ENCODE measurements around the gene FOXG1.
A peak's percentile ranks its signal among the peaks of the same experiment; 100 is the strongest.

The FOXG1 gene

DNA sequence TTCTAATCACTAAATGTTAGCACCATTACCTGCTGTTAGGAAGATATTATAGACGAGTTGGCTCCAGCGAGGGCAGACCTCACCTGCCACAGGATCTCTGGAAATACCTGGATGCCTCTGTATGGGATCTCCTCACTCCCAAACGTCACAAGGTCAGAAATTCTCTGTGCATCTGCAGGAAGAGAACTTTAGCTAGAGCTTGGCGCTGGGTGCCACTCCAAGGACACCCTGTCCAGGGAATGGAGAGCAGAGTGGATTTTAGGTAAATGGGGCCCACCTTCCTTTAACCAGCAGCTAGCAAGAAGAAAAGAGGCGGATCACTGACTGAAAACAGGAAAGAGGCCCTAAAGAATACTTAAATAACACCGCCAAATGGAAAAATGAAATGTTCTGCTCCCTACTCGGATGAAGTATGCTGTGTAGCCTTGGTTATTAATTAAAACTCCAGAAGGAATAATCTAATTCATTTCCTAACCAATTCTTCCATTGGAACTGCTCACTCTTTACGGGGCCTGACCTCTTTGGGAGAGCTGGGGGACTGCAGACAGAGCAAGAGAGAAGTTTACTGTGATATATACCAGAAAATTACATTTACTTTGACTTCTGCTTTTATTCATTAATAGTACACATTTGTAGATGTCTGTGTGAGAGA is 4.2 kb upstream of the FOXG1 start:
- DNase-seq, result no peak

DNA sequence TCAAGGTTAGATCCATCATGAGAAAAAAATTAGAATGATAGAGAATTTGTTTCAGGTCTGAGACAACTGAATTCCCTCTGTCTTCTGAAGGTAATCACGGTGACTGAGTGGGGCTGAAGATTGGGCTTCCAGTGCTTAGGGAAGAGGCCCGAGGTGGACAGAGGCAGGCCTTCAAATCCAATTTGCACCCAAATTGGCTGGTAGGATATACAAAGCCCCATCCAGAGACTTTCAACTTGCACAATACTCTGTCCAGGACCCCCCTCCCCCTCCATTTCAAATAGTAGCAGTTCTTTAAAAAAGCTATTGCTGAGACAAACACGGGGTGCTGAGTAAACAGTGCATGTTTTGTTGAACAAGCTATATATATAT is 3.6 kb upstream of the FOXG1 start:
- DNase-seq, result no peak

DNA sequence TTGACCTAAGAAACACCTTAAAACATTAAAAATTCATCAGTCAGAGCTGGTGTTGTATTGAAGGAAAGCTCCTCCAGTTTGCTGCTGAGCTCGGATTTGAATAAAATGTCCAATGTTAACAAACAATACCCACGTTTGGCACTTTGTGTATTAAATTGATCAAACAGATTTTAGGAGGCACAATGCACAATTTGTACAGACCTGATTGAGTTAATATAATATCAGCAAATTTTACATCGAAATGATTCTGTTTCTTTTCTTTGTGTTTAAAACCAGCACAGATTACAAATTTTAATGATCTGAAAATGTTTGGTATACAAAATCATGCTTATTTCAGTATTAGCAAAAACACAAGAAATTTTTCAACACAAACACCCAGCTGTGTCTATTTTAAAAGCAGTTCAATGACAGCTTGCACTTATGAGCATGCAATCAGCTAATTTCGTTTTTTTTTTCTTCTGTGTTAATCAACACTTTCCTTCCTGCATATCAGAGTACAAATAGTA is 2.8 kb upstream of the FOXG1 start:
- no peak for DNase-seq

DNA sequence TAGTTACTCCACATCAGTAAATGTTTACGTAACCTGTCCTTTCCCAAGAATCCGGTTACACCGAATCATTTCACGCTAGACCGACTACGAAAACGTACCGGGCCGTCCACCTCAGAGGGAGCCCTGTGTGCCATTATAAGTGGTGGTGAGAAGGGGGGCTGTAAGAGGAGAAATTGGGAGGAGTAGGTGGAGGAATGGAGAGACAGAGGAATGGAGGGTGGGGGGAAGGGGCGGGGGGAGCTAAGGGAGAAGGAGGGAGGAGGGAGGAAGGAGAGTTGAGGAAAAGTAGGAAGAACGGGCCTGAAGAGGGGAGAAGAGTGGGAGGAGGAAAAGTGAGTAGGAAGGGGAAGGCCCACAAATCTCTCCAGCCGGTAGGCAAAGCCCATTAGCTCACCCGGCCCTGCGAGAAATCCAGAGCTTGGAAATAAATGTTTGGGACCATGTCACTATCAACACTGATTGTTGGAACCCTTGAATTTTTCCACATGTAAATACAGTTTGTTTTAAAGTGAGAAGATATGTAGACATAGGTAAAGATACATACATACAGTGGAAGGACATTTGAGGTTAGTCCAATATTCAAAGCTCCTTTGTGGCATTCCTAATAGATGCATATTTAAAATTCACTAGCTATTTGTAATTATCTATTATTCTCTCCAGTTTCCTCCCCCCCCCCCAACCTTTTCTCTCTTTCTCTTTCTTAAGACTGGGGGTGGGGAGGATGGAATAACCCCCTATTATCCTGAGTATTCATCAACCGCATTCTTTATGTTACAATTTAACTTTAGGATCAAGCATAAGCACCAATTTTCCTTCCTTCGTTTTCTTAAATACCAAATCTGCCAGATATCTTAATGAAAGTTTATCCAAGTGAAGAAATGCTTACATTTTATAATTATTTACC is 2.1 kb upstream of the FOXG1 start:
- no peak for DNase-seq

DNA sequence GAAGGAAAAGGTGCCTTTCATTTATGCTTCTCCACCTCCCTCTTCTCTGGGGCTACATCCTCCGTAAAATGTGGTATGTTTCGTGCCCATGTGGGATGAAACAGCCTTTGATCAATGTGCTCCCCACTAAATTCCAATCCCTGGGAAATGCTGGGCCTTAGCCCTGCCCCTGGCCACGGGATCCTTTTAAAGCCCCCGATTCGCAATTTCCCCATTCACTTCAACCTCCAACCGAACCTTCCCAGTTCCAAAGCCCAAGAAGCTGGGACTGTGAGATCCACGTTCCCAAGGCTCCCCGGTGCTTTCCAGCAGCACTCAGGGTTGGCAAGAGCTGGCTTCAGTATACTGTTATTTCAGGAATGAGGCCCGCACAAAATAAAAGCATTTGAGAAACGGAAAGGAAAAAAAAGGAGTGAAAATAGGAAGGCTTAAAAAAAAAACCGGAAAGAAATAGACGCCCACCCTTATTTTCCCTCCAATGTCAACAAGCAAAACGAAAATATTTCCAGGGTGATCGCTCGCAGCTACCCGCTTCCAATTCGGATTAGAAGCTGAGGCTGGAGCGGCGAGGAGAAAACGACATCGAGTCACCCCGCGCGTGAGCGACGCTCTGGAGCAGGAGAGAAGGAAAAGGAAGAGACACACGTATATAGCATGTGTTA is 1.3 kb upstream of the FOXG1 start:
- DNase-seq, result no peak

DNA sequence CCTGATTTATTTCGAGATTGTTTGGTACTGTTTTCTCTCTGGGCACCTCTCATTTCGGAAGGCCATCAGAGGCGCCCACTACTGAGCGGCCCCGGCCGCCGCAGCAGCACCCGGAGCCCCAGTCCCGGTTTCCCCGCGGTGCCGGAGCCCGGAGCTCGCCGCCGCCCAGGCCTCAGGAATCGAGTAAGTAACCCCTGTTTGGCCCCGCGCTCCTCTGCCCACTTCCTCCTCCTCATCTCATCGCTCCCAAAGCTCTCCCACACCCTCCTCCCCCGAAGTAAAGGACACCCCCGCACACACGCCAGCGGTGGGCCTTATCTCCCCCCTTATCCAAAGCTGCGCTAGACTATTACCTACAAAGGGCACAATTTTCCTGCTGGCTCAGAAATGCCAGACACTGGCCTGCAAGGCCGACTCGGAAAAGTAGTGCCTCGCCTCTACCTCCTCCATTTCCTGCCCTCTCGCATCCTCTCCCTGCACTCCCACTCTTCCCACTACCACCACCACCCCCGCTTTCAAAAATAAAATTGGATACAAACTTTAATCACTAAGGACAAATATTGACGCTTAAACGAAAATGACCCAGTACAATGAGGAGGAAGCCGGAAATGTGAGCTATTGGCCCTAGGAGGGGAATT is 637 bp upstream of the FOXG1 start:
- DNase-seq, result no peak

- DNase-seq, result no peak
These were observed 654 bp downstream of the FOXG1 start for GRCh38 chr14:28767030-28767852.

DNA sequence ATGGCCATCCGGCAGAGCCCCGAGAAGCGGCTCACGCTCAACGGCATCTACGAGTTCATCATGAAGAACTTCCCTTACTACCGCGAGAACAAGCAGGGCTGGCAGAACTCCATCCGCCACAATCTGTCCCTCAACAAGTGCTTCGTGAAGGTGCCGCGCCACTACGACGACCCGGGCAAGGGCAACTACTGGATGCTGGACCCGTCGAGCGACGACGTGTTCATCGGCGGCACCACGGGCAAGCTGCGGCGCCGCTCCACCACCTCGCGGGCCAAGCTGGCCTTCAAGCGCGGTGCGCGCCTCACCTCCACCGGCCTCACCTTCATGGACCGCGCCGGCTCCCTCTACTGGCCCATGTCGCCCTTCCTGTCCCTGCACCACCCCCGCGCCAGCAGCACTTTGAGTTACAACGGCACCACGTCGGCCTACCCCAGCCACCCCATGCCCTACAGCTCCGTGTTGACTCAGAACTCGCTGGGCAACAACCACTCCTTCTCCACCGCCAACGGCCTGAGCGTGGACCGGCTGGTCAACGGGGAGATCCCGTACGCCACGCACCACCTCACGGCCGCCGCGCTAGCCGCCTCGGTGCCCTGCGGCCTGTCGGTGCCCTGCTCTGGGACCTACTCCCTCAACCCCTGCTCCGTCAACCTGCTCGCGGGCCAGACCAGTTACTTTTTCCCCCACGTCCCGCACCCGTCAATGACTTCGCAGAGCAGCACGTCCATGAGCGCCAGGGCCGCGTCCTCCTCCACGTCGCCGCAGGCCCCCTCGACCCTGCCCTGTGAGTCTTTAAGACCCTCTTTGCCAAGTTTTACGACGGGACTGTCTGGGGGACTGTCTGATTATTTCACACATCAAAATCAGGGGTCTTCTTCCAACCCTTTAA is 1.5 kb downstream of the FOXG1 start:
- no peak for DNase-seq

DNA sequence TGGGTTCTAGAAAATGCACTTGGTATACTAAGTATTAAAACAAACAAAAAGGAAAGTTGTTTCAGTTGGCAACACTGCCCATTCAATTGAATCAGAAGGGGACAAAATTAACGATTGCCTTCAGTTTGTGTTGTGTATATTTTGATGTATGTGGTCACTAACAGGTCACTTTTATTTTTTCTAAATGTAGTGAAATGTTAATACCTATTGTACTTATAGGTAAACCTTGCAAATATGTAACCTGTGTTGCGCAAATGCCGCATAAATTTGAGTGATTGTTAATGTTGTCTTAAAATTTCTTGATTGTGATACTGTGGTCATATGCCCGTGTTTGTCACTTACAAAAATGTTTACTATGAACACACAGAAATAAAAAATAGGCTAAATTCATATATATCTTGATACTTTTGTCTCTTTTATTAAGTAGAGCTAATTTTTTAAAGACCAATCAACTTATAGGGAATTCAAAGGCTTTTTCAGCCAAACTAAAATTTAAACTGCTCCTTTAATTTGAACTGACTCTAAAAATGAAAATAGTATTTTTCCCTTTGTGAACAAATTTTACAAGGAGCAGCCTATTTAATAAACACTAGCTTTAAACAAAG is 2.8 kb downstream of the FOXG1 start:
- DNase-seq, result no peak

DNA sequence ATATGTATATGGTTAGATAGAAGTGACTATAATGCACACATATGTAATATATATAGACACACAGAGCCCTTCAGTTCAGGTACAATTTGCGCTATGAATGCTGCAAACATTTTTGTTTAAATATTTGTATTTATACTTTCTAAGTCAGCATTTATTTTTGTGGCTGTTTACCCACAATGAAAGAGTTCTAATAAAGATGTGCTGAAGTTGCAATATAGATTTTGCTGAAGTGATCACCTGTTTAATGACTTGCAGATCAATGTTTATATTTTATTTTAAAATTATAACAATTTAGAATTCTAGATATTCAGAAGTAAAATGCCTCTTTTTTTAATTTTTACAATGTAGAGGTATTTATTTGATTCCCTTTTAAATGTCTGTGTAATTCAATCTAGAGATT is 3.5 kb downstream of the FOXG1 start:
- DNase-seq, result no peak

DNA sequence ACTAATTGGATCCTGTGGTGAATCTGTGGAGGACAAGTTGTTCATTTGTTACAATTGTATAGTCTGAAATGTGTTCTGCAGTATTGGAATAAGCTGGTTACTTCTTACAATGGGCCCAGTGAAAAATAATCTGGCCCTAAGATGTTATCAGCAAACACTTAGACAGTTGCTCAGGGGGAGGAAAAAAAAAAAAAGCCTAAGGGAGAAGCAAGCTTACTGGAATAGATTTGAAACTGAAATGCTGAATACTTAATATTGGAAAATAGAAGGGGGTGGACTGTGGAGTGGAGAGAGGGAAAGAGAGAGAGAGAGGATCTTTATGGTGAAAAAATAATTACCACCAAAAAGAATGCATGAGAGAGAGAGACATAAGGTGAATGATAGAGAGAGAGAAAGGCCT is 4.0 kb downstream of the FOXG1 start:
- DNase-seq, result no peak

GRCh38 chr14:28771168-28771567 is 4.6 kb downstream of the FOXG1 start:
- no peak for DNase-seq

- DNase-seq, result peak; percentile 93
These were observed 6.0 kb downstream of the FOXG1 start for GRCh38 chr14:28772613-28773012.

DNA sequence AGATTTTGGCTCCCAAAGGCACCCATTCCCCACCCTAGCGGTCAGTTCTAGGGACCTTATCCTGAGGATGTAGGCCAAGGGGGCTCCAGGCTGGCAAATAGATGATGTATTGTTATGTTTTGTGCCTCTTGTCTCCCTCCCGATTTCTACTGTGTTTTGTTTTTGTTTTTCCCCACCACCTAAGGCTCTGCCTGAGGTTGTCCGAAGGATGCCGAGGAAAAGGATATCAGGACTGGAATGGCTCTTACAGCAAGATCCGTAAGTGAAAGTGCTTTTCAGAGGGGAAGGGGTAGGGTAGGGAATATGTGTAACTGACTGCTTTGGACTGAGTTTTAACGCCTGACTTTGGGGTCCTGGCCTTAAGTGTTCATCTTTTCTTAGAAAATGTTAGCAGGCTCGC is 6.6 kb downstream of the FOXG1 start:
- no peak for DNase-seq

- no peak for DNase-seq
These were observed 7.5 kb downstream of the FOXG1 start for GRCh38 chr14:28773861-28774691.

- DNase-seq, result no peak
These were observed 8.5 kb downstream of the FOXG1 start for GRCh38 chr14:28774764-28775735.

DNA sequence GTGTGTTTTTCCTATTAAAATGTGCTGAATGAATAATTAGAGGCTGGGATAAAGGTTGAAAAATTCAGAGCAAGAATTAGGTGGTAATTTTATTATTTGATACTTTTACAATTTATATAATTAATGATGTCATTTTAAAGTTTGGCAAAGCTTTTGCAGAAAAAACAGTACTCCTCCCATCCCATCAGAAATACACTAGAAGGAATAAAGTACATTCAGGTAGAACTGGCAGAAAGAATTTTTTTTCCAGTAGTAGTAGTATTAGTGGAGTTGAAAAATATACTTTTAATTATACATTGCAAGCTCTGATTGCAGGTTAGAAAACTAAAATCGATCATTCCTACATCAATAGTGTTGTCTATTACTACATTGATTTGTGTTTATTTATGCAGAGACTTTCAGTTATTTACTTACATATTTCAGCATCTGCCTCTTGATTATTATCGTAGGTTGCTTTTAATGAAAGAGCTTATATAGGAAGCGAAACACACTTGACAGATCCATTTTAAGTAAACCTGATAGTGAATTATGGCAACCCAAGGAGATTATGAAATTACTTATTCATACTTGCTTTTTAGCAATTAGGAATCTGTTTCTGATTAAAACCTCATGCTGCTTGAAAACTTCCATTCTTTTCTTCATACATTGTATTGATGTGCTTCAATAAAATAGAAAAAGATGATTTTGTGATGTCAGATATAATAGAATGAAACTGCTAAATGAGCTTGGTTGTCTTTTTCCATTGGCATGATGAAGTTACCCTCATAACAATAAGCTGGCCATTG is 10.1 kb downstream of the FOXG1 start:
- DNase-seq, result no peak
